SU-DHL-6 (cell line): ENCODE measurements around the gene C19orf44.

Experiments
- CTCF ChIP-seq: fragments of 200-600 bp; sonication (generic); IDR thresholded peaks from one replicate; pipeline ENCODE4 v1.5.1; 2017; ENCODE audit warnings: antibody characterized with exemption, mild to moderate bottlenecking, low read length, moderate library complexity; ENCODE audit not compliant: insufficient read depth, poor library complexity, severe bottlenecking
- EZH2phosphoT487 ChIP-seq: fragments of 200-600 bp; sonication (generic), shearing (Covaris generic); conservative IDR thresholded peaks from 2 replicates; pipeline ENCODE4 v1.6.1; 2018; ENCODE audit warnings: mild to moderate bottlenecking, antibody characterized with exemption, low read length, moderate library complexity, mixed read lengths

- TF ChIP-seq CTCF: no peak
- no peak for TF ChIP-seq EZH2phosphoT487
Measured at GRCh38 chr19:16495982-16496612, at the start of gene C19orf44, which contains the start of gene CALR3.
